HG03025 (cell line): Measurements from ENCODE around the gene RAB37.

Source experiments
- ATAC-seq: cut with Tn5 transposase; IDR thresholded peaks from one replicate; pipeline ENCODE4 v1.9.1; 2021; ENCODE audit warnings: mild to moderate bottlenecking, moderate library complexity; ENCODE audit not compliant: unreplicated experiment, low FRiP score

Gene RAB37

GRCh38 chr17:74736513-74737298 lies at the start of gene RAB37:
Gene RAB37 (plus strand): TSS chr17:74737256. CDS start chr17:74737273, 17 bp downstream.
- ATAC-seq, result no peak

DNA sequence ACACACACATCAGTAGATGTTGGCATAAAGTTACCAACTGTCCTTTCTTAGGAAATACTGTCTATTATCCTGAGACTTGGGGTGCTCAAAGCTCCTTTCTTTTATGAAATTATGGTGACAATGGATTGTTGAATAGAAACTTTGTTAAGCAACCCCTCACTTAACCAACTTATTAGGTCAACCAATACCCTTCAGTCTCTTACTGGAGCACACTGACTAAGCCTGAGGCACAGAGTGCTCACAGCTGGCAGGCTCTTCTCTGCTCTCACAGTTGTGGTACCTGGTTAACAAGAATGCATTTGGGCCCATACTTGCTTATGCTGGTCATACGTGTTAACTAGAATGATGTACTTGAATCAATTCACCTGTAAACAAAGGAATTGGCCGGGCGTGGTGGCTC lies 49.2 kb upstream of the RAB37 start:
- no peak for ATAC-seq

GRCh38 chr17:74690409-74690825 lies 46.6 kb upstream of the RAB37 start:
- no peak for ATAC-seq

- ATAC-seq, result no peak
Observed at GRCh38 chr17:74691151-74691550, 45.9 kb upstream of the RAB37 start.

- no peak for ATAC-seq
Observed at GRCh38 chr17:74694081-74694480, 43.0 kb upstream of the RAB37 start.

GRCh38 chr17:74695629-74696028 lies 41.4 kb upstream of the RAB37 start:
- ATAC-seq, result no peak

DNA sequence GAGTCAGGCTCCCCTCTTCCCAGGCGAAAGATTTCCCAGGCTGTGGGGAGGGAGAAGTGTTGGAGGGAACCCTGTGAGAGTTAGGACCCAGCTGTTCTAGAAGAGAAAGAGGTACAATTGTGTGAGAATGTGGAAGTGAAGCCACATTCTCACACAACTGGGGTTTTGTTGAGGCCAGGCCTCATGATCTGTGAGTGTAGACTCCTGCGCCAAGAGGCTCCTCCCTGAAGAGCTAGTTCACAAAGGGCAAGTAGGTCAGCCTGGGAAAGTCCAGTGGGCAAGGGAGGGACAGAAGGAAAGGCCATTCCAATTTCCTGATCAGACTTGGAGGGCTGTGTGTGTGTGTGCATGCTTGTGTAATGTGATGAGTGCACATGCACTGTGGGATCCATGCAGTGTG lies 39.5 kb upstream of the RAB37 start:
- no peak for ATAC-seq

GRCh38 chr17:74698069-74698468 lies 39.0 kb upstream of the RAB37 start:
- ATAC-seq, result no peak

GRCh38 chr17:74699236-74699635 lies 37.8 kb upstream of the RAB37 start:
- no peak for ATAC-seq

GRCh38 chr17:74702116-74702871 lies 34.8 kb upstream of the RAB37 start:
- ATAC-seq, result no peak

DNA sequence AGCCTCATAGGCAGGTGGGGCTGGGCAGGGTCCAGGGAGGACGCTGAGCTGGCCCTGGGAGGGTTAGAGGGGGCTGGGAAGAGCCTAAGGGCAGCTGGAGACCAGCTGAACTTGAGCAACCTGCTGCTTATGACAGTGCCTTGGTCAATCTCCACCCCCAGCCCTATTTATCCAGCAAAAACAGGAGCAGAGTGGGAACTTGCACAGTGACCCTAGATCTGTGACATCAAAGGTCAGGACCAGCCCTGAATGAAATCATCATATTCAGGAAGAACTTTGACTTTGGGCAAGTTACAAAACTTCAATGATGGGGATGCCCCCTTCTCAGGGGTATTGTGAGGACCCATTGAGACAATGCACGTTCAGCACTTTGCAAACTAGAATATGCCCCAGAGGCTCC lies 33.7 kb upstream of the RAB37 start:
- no peak for ATAC-seq

- ATAC-seq, result no peak
Observed at GRCh38 chr17:74704544-74704943, 32.5 kb upstream of the RAB37 start.

GRCh38 chr17:74711058-74711824 lies 25.8 kb upstream of the RAB37 start:
- no peak for ATAC-seq

DNA sequence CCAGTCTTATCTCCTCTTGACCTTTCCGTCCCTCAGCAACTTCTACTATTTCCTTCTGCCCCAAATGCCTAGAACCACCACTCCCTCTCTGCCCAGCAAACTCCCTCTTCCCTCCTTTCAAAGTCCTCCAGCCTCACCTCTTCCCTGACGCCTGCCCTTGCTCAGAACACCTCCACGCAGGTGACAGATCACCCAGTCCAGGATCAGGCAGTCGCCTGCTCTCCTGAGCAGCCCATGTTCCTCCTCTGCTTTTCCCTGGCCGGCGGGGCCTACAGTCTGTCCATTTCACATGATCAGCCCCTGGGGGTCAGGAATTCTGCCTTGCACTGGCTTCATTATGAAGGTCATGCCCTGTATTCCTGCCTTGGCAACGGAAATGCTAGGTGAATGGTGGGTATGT lies 24.8 kb upstream of the RAB37 start:
- ATAC-seq, result no peak

DNA sequence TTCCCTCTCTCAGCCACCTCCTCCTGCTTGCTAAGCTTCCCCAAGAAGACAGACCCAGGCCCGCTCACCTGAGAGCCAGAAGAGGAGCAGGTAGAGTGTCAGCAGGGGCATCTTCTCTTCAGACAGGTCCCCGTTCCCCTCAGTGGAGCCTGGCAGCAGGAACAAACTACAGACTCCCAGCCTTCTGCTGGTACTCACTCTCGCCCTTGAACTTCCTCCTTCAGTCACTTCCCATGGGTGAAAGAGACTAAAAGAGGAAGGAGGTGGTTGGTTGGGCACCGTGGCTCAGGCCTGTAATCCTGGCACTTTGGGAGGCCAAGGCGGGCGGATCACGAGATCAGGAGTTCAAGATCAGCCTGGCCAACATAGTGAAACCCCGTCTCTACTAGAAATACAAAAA lies 24.3 kb upstream of the RAB37 start, which contains the start of gene CD300LF:
TSS of gene CD300LF (minus strand) at position 168 of the 400 bp plus-strand sequence. CDS start at position 111, 57 bp downstream.
- no peak for ATAC-seq

- no peak for ATAC-seq
Observed at GRCh38 chr17:74713171-74713755, 23.8 kb upstream of the RAB37 start.

DNA sequence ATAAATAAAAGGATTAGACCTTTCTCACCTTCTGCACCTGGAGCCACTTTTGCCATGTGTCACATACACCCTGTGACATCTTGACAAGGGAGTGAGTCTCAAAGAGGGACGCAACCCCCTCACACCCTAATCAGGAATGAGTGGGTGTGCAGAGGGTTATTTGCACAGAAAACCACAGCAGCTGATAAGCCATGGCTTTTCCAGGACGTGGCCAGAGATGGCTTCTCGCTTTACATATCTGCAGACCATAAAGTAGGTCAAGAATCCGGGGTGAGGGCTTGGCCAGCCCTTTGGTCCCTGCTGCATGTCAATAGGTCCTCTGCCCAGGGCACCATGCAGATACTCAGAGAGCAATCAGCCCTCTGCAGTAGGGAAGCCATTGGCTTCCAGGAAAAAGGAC lies 21.9 kb upstream of the RAB37 start:
- ATAC-seq, result no peak

GRCh38 chr17:74720506-74720905 lies 16.6 kb upstream of the RAB37 start:
- no peak for ATAC-seq

- ATAC-seq, result no peak
Observed at GRCh38 chr17:74722782-74723181, 14.3 kb upstream of the RAB37 start.

GRCh38 chr17:74723891-74724290 lies 13.2 kb upstream of the RAB37 start:
- ATAC-seq, result no peak

DNA sequence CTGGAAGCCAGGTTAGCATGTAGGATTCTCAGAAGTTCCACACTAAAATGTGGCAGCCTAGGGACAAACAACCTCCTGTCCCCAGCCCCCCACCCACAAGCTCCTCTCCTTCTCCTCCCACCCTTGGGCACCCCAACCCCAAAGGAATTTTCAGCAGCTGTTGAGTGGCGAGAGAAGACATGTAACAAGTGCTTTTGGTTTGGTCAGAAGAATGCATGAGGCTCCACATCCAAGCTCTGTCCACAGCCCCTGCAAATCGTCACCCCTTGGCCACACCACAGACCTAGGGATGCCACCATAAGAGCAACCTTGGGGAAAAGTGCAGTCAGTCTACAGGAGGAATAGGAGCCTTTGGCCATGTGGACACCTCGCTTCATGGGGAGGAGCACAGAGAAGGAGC lies 11.9 kb upstream of the RAB37 start:
- ATAC-seq, result no peak
